ENCODE measurements around the gene RPS6KA2.
A peak's percentile ranks its signal among the peaks of the same experiment; 100 is the strongest.
"Not testable (repeated sequence)": the region's sequence is repeated elsewhere in the genome, so short reads cannot be mapped to it uniquely, and the experiment has no call there.

The RPS6KA2 gene

DNA sequence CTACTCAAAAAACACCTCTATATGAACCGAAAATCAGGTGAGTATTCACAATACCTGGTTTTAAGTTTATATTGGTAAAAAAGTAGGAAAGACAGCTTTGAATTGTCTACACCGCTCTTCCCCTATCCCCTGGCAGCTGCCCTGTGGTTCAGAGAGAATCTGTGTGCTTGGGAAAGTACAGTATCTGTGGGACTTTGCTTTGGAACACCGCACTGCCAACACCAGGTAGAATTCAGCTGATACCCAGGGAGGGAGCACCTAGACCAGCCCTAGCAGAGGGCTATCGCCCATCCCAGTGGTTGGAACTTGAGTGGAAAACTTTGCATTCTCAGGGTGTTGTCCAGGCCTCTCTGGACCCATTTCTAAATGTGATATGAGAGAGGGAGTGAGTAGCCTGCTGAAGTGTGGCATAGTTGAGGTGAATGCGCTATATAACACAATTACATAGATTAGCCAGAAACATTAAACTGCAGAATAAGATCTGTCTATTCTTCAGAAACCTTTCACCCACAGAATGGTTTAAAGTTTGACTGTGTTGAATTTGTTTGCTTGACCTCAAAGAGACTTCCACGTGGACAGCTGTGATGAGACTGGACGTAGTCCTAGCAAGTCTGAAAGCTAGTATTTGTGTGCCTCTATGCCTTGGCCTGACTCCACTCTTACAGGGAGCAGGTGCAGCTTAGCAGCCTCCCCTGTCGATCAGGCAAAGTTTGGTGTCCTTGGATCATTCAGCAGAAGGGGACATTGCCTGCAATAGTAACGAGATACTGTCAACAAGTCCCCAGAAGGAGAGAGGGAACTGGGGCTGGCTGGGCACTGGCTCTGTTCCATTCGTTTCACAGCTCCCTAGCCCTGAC is 232.8 kb downstream of the RPS6KA2 start:
- DNase-seq: no peak
- H3K36me3 ChIP-seq (ENCODE audit: control insufficient read depth, insufficient read depth, low read length): no peaks in the 10 kb centered on the region
- no peaks in the 10 kb centered on the region for H3K27me3 ChIP-seq (replicated peaks; ENCODE audit: control insufficient read depth, insufficient read depth, low read length, poor library complexity, severe bottlenecking)
- no peak overlapping the region for H3K4me3 ChIP-seq (ENCODE audit: insufficient read depth, low read depth, low read length, poor library complexity, severe bottlenecking)
- no peaks in the 10 kb centered on the region for H3K4me1 ChIP-seq (ENCODE audit: control insufficient read depth, insufficient read depth, low read length, poor library complexity, severe bottlenecking)
- H3K9me3 ChIP-seq (ENCODE audit: control insufficient read depth, low read length): no peaks in the 10 kb centered on the region
- H3K27ac ChIP-seq (ENCODE audit: insufficient read depth, low read length, poor library complexity, severe bottlenecking): no peak overlapping the region

DNA sequence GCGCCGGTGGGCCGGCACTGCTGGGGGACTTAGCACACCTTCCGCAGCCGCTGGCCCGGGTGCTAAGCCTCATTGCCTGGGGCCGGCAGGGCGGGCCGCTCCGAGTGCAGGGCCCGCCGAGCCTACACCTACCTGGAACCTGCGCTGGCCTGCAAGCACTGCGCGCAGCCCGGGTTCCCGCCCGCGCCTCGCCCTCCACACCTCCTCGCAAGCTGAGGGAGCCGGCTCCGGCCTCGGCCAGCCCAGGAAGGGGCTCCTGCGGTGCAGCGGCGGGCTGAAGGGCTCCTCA is 233.6 kb downstream of the RPS6KA2 start:
- no peak overlapping the region for H3K4me3 ChIP-seq (ENCODE audit: insufficient read depth, low read depth, low read length, poor library complexity, severe bottlenecking)
- H3K4me1 ChIP-seq (ENCODE audit: control insufficient read depth, insufficient read depth, low read length, poor library complexity, severe bottlenecking): no peaks in the 10 kb centered on the region
- H3K27me3 ChIP-seq (replicated peaks; ENCODE audit: control insufficient read depth, insufficient read depth, low read length, poor library complexity, severe bottlenecking): no peaks in the 10 kb centered on the region
- DNase-seq: no peak
- H3K9me3 ChIP-seq (ENCODE audit: control insufficient read depth, low read length): no peaks in the 10 kb centered on the region
- H3K27ac ChIP-seq (ENCODE audit: insufficient read depth, low read length, poor library complexity, severe bottlenecking): no peak overlapping the region
- no peaks in the 10 kb centered on the region for H3K36me3 ChIP-seq (ENCODE audit: control insufficient read depth, insufficient read depth, low read length)

DNA sequence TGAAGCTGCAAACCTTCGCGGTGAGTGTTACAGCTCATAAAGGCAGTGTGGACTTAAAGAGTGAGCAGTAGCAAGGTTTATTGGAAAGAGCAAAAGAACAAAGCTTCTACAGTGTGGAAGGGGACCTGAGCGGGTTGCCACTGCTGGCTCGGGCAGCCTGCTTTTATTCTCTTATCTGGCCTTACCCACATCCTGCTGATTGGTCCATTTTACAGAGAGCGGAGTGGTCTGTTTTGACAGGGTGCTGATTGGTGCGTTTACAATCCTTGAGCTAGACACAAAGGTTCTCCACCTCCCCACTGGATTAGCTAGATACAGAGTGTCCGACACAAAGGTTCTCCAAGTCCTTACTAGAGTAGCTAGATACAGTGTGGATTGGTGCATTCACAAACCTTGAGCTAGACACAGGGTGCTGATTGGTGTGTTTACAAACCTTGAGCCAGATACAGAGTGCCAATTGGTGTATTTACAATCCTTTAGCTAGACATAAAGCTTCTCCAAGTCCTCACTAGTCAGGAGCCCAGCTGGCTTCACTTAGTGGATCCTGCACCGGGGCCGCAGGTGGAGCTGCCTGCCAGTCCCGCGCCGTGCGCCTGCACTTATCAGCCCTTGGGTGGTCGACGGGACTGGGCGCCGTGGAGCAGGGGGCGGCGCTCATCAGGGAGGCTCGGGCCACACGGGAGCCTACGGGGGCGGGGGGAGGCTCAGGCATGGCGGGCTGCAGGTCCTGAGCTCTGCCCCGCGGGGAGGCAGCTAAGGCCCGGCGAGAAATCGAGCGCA is 234.1 kb downstream of the RPS6KA2 start:
- not testable (repeated sequence) for H3K9me3 ChIP-seq (ENCODE audit: control insufficient read depth, low read length); H3K4me3 ChIP-seq (ENCODE audit: insufficient read depth, low read depth, low read length, poor library complexity, severe bottlenecking); H3K27me3 ChIP-seq (replicated peaks; ENCODE audit: control insufficient read depth, insufficient read depth, low read length, poor library complexity, severe bottlenecking); DNase-seq; H3K36me3 ChIP-seq (ENCODE audit: control insufficient read depth, insufficient read depth, low read length); H3K27ac ChIP-seq (ENCODE audit: insufficient read depth, low read length, poor library complexity, severe bottlenecking); H3K4me1 ChIP-seq (ENCODE audit: control insufficient read depth, insufficient read depth, low read length, poor library complexity, severe bottlenecking)

DNA sequence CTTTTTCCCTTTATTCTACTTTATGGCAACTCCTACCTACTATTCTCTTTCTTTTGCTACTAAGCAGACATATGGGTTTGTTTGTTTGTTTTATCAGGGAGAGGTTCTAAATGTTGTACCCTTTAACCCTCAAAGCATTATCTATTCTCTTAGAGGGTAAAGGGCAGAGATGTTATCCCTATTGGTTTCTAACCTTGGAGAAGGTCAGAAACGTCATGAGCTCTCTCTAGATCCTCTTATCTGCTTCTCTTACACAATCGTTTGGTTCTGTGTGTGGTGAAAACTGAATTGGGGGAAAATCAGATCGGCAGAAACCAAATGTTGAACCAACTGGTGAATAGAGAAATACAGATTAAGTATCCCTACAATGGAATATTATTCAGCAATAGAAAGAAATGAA is 237.9 kb downstream of the RPS6KA2 start:
- no peaks in the 10 kb centered on the region for H3K27me3 ChIP-seq (replicated peaks; ENCODE audit: control insufficient read depth, insufficient read depth, low read length, poor library complexity, severe bottlenecking)
- H3K4me3 ChIP-seq (ENCODE audit: insufficient read depth, low read depth, low read length, poor library complexity, severe bottlenecking): no peak overlapping the region
- no peaks in the 10 kb centered on the region for H3K36me3 ChIP-seq (ENCODE audit: control insufficient read depth, insufficient read depth, low read length)

DNA sequence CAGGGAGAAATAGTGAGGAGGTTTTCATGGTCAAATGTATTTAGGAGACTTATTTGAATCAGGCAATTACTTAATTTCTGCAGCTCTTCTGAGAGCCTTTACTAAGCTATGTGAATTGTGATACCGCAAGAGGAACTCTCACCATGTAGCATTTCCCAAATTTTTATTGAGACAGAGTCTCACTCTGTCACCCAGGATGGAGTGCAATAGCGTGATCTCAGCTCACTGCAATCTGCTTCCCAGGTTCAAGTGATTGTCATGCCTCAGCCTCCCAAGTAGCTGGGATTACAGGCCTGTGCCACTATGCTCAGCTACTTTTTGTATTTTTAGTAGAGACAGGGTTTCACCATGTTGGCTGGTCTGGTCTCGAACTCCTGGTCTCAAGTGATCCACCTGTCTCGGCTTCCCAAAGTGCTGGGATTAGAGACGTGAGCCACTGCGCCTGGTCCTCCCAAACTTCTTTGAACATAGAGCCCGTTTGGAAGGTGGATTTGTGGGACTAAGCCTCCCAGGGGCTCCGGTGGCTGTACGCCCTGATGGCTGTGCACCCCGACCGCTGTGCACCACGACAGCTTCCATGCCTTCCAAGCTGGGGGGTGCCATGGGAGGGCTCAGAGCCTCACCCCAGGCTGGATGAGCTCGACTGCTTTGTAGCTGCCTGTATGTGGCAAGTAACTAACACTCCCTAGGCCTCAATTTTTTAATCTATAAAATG is 238.6 kb downstream of the RPS6KA2 start:
- no peaks in the 10 kb centered on the region for H3K27me3 ChIP-seq (replicated peaks; ENCODE audit: control insufficient read depth, insufficient read depth, low read length, poor library complexity, severe bottlenecking)
- no peak overlapping the region for H3K4me3 ChIP-seq (ENCODE audit: insufficient read depth, low read depth, low read length, poor library complexity, severe bottlenecking)
- H3K27ac ChIP-seq (ENCODE audit: insufficient read depth, low read length, poor library complexity, severe bottlenecking): no peak overlapping the region
- H3K36me3 ChIP-seq (ENCODE audit: control insufficient read depth, insufficient read depth, low read length): no peaks in the 10 kb centered on the region
- no peak for DNase-seq
- H3K9me3 ChIP-seq (ENCODE audit: control insufficient read depth, low read length): no peaks in the 10 kb centered on the region
- no peaks in the 10 kb centered on the region for H3K4me1 ChIP-seq (ENCODE audit: control insufficient read depth, insufficient read depth, low read length, poor library complexity, severe bottlenecking)

More for the DNA sequence above, 237.9 kb downstream of the RPS6KA2 start:
- DNase-seq: no peak
- H3K9me3 ChIP-seq (ENCODE audit: control insufficient read depth, low read length): no peaks in the 10 kb centered on the region
- H3K4me1 ChIP-seq (ENCODE audit: control insufficient read depth, insufficient read depth, low read length, poor library complexity, severe bottlenecking): no peaks in the 10 kb centered on the region
- no peak overlapping the region for H3K27ac ChIP-seq (ENCODE audit: insufficient read depth, low read length, poor library complexity, severe bottlenecking)

DNA sequence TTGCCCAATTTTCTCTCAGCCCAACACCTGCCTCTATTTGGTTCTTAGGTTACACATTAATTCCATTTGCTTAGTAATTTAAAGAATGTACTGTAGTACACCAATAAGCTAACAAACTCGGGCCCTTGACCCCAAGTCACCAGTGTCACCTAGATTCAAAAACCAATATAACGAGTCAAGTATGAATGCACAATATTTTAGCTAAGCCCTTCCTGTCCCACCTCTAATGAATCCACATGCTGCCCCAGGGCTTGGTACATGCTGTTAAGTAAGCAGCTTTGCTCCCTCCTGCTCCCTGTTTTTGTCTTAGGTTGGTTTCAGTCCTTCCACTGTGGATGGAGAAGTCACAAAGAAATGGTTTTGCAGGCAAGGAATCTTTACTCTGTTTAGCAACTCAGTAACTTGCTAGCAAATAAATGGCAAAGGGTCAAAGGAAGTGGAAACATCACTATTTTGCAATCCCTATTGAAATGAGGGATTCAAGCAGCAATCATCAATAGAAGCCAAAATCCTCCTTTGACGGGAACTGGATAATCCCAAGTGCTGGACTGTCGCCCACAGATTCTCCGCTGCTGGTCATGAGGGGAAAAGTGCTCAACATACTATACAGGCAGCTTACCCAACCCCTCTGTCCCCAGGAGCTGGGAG is 239.3 kb downstream of the RPS6KA2 start:
- H3K4me1 ChIP-seq (ENCODE audit: control insufficient read depth, insufficient read depth, low read length, poor library complexity, severe bottlenecking): no peaks in the 10 kb centered on the region
- no peaks in the 10 kb centered on the region for H3K36me3 ChIP-seq (ENCODE audit: control insufficient read depth, insufficient read depth, low read length)
- no peak overlapping the region for H3K4me3 ChIP-seq (ENCODE audit: insufficient read depth, low read depth, low read length, poor library complexity, severe bottlenecking)
- DNase-seq: no peak
- no peaks in the 10 kb centered on the region for H3K9me3 ChIP-seq (ENCODE audit: control insufficient read depth, low read length)
- H3K27ac ChIP-seq (ENCODE audit: insufficient read depth, low read length, poor library complexity, severe bottlenecking): no peak overlapping the region
- no peaks in the 10 kb centered on the region for H3K27me3 ChIP-seq (replicated peaks; ENCODE audit: control insufficient read depth, insufficient read depth, low read length, poor library complexity, severe bottlenecking)

DNA sequence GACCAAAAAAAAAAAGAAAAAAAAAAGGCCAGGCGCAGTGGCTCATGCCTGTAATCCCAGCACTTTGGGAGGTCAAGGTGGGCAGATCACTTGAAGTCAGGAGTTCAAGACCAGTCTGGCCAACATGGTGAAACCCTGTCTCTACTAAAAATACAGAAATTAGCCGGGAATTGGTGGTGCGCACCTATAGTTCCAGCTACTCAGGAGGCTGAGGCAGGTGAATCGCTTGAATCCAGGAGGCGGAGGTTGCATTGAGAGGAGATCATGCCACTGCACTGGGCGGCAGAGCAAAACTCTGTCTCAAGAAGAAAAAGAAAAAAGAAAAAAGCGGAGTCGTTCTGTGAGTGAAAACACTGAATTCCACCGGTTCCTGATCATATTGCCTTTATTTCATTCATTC is 240.0 kb downstream of the RPS6KA2 start:
- not testable (repeated sequence) for H3K27ac ChIP-seq (ENCODE audit: insufficient read depth, low read length, poor library complexity, severe bottlenecking); DNase-seq; H3K36me3 ChIP-seq (ENCODE audit: control insufficient read depth, insufficient read depth, low read length); H3K9me3 ChIP-seq (ENCODE audit: control insufficient read depth, low read length); H3K27me3 ChIP-seq (replicated peaks; ENCODE audit: control insufficient read depth, insufficient read depth, low read length, poor library complexity, severe bottlenecking); H3K4me1 ChIP-seq (ENCODE audit: control insufficient read depth, insufficient read depth, low read length, poor library complexity, severe bottlenecking); H3K4me3 ChIP-seq (ENCODE audit: insufficient read depth, low read depth, low read length, poor library complexity, severe bottlenecking)

DNA sequence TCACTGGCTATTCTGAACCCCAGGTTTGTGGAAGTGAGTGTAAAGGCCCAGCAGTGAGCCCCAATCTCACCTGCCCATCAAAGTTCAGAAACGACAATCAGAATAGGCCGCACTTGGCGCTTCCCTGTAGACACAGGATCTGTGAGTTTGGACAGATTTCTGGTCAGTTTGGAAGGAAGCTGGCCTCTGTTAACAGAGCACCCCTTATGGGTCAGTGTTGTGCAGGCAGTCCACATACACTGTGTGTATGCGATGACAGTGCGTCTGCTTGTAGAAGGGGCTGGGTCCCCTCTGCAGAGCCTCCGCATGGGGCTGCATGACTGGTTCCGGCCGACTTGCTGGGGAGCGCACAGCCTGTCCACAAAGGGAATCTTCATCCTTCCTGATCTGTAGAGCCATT is 240.9 kb downstream of the RPS6KA2 start:
- Histone ChIP-seq H3K36me3 (ENCODE audit: control insufficient read depth, insufficient read depth, low read length) (no peaks in the 10 kb centered on the region), H3K9me3 (ENCODE audit: control insufficient read depth, low read length) (no peaks in the 10 kb centered on the region), H3K4me1 (ENCODE audit: control insufficient read depth, insufficient read depth, low read length, poor library complexity, severe bottlenecking) (peaks cover 5% of the 10 kb centered on the region), H3K4me3 (ENCODE audit: insufficient read depth, low read depth, low read length, poor library complexity, severe bottlenecking) (no peak overlapping the region), H3K27me3 (replicated peaks; ENCODE audit: control insufficient read depth, insufficient read depth, low read length, poor library complexity, severe bottlenecking) (no peaks in the 10 kb centered on the region), H3K27ac (ENCODE audit: insufficient read depth, low read length, poor library complexity, severe bottlenecking) (no peak overlapping the region)
- DNase-seq: no peak

DNA sequence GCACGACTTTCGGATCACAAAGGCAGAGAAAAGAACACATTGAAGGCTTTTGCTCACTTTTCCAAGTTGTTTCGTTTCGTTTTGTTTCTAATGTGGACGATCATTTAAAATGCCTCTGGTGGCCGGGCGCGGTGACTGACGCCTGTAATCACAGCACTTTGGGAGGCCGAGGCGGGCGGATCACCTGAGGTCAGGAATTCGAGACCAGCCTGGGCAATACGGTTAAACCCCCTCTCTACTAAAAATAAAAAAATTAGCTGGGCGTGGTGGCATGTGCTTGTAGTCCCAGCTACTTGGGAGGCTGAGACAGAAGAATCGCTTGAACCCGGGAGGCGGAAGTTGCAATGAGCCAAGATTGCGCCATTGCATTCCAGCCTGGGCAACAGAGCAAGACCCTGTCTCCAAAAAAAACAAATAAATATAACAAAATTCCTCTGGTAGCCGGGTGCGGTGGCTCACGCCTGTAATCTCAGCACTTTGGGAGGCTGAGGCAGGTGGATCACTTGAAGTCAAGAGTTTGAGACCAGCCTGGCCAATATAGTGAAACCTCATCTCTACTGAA is 243.2 kb downstream of the RPS6KA2 start:
- H3K27ac ChIP-seq (ENCODE audit: insufficient read depth, low read length, poor library complexity, severe bottlenecking): peak overlapping the region; percentile 76
- not testable (repeated sequence) for H3K4me1 ChIP-seq (ENCODE audit: control insufficient read depth, insufficient read depth, low read length, poor library complexity, severe bottlenecking); H3K36me3 ChIP-seq (ENCODE audit: control insufficient read depth, insufficient read depth, low read length); H3K27me3 ChIP-seq (replicated peaks; ENCODE audit: control insufficient read depth, insufficient read depth, low read length, poor library complexity, severe bottlenecking); H3K9me3 ChIP-seq (ENCODE audit: control insufficient read depth, low read length)
- H3K4me3 ChIP-seq (ENCODE audit: insufficient read depth, low read depth, low read length, poor library complexity, severe bottlenecking): peak overlapping the region; percentile 87
- peak in 2 of 3 donors; percentile 17 for DNase-seq
